Measurements from ENCODE around the gene C1orf232. TPM values are rescaled to one million over a fixed set of nuclear protein-coding genes. Genes with fewer than 3 reads are reported as not detected.

C1orf232 gene
- total RNA-seq, 2 experiments from 2014 or later: not detected

DNA sequence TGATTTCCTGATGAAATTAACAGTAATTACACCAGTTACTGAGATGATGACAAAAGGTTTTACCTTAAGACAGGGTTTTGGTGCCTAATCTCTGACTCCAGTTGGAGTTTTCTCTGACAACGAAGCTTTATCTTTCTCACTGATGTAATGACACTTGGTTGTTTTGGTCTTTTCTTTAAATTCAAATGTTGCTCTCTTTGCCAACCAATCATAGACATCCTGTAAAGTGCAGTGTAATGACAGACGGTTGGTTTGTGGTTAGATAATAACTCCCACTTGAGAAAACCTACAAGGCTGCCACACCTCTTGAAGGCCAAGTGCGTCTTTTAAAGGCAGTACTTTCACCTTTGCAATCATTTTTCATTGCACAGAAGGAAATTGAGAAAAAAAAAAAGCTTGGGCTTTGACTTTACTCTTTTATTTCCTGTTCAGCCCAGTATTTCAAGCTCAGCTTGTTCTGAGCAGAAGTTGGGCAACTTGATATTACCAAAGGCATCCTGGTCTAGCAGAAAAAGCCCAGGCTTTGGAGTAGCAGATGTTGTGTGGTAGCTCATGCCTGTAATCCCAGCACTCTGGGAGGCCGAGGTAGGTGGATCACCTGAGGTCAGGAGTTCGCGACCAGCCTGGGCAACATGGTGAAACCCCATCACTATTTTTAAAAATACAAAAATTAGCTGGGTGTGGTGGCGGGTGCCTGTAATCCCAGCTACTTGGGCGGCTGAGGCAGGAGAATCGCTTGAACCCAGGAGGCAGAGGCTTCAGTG, 42.3 kb downstream of the C1orf232 start:
- CTCF ChIA-PET: interaction anchor here (1.0 to 8.6 kb wide), 13 partner anchors 14 to 158 kb away, joined by 3 to 102 read pairs (median 6); partner anchors contain the start of genes CEP85, PDIK1L and ZNF593
- peaks cover 74% of the 10 kb centered on the region for H3K4me1 Mint-ChIP-seq
- POLR2A ChIA-PET: interaction anchor here (0.6 to 11.7 kb wide), 41 partner anchors 9 to 1624 kb away, joined by 3 to 318 read pairs (median 4); partner anchors contain the start of genes CEP85, DHDDS, HMGN2 and PAFAH2
- peaks cover 45% of the 10 kb centered on the region for H3K36me3 Mint-ChIP-seq (ENCODE audit: low read depth)
- peak overlapping the region; percentile 81 for H3K27ac Mint-ChIP-seq
- peak; percentile 69 for DNase-seq
- H3K27me3 Mint-ChIP-seq: peaks cover 3% of the 10 kb centered on the region
- H3K4me3 Mint-ChIP-seq: peak overlapping the region; percentile 73
- no peaks in the 10 kb centered on the region for H3K9me3 Mint-ChIP-seq

GRCh38 chr1:26125946-26126320, 42.8 kb downstream of the C1orf232 start:
- Mint-ChIP-seq H3K4me3 (peak overlapping the region; percentile 73), H3K36me3 (ENCODE audit: low read depth) (peaks cover 45% of the 10 kb centered on the region), H3K9me3 (no peaks in the 10 kb centered on the region), H3K27ac (peak overlapping the region; percentile 81), H3K4me1 (peaks cover 69% of the 10 kb centered on the region), H3K27me3 (peaks cover 3% of the 10 kb centered on the region)
- DNase-seq: no peak
- CTCF ChIA-PET: interaction anchor here (1.0 to 8.6 kb wide), 9 partner anchors 14 to 159 kb away, joined by 3 to 102 read pairs (median 7); partner anchors contain the start of genes CEP85 and PDIK1L
- POLR2A ChIA-PET: interaction anchor here (0.7 to 11.7 kb wide), 28 partner anchors 8 to 1624 kb away, joined by 3 to 318 read pairs (median 6); partner anchors contain the start of genes CEP85, HMGN2, PAFAH2 and PDIK1L

DNA sequence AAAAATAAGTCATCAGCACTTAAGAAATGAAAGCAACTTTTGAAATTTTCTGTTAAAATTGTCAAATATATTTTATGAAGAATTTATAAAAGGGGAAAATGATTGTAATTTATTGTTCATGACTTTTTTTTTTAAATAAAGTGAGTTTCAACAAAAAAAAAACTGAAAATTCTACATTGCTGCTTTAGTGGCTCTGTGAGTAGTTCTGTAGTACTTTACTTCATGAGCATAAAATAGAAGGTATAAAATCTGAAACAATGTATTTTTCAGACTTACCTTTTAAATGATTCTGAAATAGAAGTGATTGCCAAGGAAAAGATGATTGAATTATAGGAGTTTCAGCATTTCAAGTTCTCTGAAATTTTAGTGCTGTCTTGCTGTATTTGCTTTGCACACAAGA, 43.4 kb downstream of the C1orf232 start:
- peaks cover 71% of the 10 kb centered on the region for H3K4me1 Mint-ChIP-seq
- H3K4me3 Mint-ChIP-seq: peak overlapping the region; percentile 73
- H3K9me3 Mint-ChIP-seq: no peaks in the 10 kb centered on the region
- H3K27me3 Mint-ChIP-seq: peaks cover 3% of the 10 kb centered on the region
- CTCF ChIA-PET: interaction anchor here (0.6 to 8.6 kb wide), 6 partner anchors 13 to 135 kb away, joined by 3 to 102 read pairs (median 18); partner anchors contain the start of genes CEP85 and PDIK1L
- POLR2A ChIA-PET: interaction anchor here (0.7 to 11.7 kb wide), 17 partner anchors 14 to 347 kb away, joined by 3 to 318 read pairs (median 6); partner anchors contain the start of genes CEP85, HMGN2, PAFAH2 and PDIK1L
- peaks cover 47% of the 10 kb centered on the region for H3K36me3 Mint-ChIP-seq (ENCODE audit: low read depth)
- H3K27ac Mint-ChIP-seq: peak overlapping the region; percentile 81
- DNase-seq: no peak

DNA sequence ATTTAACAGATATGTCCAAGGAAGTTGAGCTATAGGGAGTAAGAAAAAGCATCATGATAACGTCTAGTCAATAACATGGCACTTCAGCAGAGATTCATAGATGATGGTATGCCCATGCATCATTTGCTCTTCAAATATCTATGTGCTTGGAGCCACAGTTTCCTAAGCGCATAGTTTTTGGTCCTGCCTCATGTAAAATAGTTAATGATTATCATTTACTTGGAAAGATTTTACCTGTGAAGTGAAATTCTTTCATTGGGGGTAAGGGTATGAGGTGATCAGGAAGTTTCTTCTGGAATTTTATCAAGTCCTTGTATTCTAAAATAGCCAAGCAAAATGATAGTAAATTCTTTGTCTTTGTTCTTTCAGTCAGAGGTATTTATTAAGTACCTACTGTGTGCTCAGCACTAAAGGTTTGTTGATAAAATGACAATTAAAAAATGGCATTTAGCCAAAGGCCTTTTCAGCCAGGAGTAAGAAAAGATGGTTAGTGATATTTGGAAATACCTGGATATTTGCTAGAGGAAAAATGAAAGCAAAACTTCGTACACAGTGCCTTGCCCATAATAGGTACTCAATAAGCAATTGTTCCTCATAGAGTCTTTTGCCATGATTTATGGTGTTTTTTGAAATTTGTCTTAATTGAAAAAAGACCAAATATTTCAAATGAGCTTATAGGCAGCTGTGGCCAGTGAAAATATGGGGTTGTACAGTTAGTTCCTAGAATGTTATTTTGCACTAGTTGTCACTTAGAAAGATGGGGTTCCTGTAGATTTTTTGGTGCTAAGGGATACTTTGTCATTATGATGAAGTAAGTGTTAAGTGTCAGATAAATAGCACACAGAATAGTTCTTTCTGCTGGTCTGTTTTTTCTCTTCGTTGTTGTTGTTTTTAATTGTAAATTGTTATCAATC, 44.1 kb downstream of the C1orf232 start:
- Mint-ChIP-seq H3K9me3 (no peaks in the 10 kb centered on the region), H3K36me3 (ENCODE audit: low read depth) (peaks cover 53% of the 10 kb centered on the region), H3K4me3 (peak overlapping the region; percentile 49), H3K4me1 (peaks cover 76% of the 10 kb centered on the region), H3K27me3 (peaks cover 3% of the 10 kb centered on the region), H3K27ac (peak overlapping the region; percentile 81)
- POLR2A ChIA-PET: interaction anchor here (0.9 to 11.7 kb wide), 12 partner anchors 13 to 892 kb away, joined by 3 to 318 read pairs (median 3); partner anchors contain the start of genes CEP85, HMGN2, PDIK1L and SH3BGRL3
- CTCF ChIA-PET: interaction anchor here (0.6 to 8.6 kb wide), 12 partner anchors 12 to 292 kb away, joined by 3 to 102 read pairs (median 6); partner anchors contain the start of genes CEP85, PDIK1L and ZNF593
- DNase-seq: no peak

- Mint-ChIP-seq H3K4me1 (peaks cover 80% of the 10 kb centered on the region), H3K27me3 (peaks cover 3% of the 10 kb centered on the region), H3K27ac (peak overlapping the region; percentile 81), H3K9me3 (no peaks in the 10 kb centered on the region), H3K36me3 (ENCODE audit: low read depth) (peaks cover 63% of the 10 kb centered on the region), H3K4me3 (peak overlapping the region; percentile 9)
- ChIA-PET CTCF (interaction anchor here (0.7 to 5.0 kb wide), 17 partner anchors 8 to 575 kb away, joined by 3 to 65 read pairs (median 5); partner anchors contain the start of genes CEP85, PDIK1L and ZNF593), POLR2A (interaction anchor here (0.8 to 11.7 kb wide), 21 partner anchors 8 to 890 kb away, joined by 3 to 318 read pairs (median 3); partner anchors contain the start of genes CEP85, HMGN2, PDIK1L and SH3BGRL3)
- DNase-seq: peak; percentile 29
Observed at GRCh38 chr1:26122988-26123973, 45.5 kb downstream of the C1orf232 start.

DNA sequence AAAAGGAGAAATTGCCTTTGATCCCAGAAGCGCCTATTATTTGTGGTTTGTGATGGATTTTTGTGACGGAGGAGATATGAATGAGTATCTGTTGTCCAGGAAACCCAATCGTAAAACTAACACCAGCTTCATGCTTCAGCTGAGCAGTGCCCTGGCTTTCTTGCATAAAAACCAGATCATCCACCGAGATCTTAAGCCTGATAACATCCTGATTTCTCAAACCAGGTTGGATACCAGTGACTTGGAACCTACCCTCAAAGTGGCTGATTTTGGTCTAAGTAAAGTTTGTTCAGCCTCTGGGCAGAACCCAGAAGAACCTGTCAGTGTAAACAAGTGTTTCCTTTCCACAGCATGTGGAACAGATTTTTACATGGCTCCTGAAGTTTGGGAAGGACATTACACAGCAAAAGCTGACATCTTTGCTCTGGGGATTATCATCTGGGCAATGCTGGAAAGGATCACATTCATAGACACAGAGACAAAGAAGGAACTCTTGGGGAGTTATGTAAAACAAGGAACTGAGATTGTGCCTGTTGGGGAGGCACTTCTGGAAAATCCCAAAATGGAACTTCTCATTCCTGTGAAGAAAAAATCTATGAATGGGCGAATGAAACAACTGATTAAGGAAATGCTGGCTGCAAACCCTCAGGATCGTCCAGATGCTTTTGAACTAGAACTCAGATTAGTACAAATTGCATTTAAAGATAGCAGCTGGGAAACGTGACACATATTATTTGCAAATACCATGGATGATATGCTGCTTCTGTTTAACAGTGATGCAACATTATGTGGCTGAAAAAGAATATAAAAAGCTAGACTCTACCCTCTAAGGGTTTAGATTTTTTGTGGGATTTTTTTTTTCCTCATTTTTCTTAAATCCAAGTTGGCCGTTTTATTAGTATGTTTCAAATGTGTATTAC, 46.6 kb downstream of the C1orf232 start:
- CTCF ChIA-PET: interaction anchor here (1.0 to 5.0 kb wide), 10 partner anchors 10 to 295 kb away, joined by 3 to 65 read pairs (median 6); partner anchors contain the start of genes CEP85 and PDIK1L
- peak overlapping the region; percentile 29 for H3K27ac Mint-ChIP-seq
- H3K4me3 Mint-ChIP-seq: no peak overlapping the region
- H3K9me3 Mint-ChIP-seq: no peaks in the 10 kb centered on the region
- no peak for DNase-seq
- H3K4me1 Mint-ChIP-seq: peaks cover 69% of the 10 kb centered on the region
- peaks cover 62% of the 10 kb centered on the region for H3K36me3 Mint-ChIP-seq (ENCODE audit: low read depth)
- H3K27me3 Mint-ChIP-seq: no peaks in the 10 kb centered on the region
- POLR2A ChIA-PET: interaction anchor here (1.2 to 11.7 kb wide), 4 partner anchors 10 to 256 kb away, joined by 3 to 318 read pairs (median 5); partner anchors contain the start of genes CEP85 and PDIK1L

DNA sequence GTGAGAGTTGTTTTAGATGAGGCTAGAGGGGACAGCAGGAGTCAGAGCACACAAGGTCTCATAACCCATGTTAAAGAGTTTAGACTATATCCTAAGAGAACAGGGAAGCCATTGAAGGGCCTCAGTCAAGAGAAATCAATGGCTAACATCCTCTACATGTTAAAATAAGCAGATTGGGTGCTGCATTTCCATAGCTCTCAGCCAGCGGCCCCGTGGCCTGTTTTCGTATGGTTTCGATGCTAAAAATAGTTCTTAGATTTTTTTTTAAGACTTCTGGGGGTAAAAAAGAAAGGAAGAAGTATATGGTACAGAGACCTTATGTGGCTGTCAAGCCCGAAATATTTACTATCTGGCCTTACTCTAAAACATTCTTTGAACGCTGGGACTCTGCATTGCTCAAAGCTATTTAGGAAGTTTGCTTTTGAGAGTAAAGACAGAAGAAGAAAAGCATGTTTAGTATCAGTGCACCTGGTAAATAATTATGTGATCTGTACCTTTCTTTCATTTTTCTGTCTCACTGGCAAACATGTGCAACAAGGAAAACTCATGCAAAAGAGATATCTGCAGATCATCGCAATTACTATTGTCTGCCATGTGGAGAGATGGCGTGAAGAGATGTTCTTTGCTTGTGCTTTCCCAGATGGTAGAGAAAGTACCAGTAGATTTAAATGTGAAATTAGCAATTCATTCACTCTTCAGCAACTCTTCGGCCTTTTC, 48.7 kb downstream of the C1orf232 start:
- ChIA-PET CTCF (interaction anchor here (1.0 to 5.0 kb wide), 2 partner anchors 7 to 24 kb away, joined by 3 to 65 read pairs; no protein-coding TSS in a partner anchor), POLR2A (interaction anchor here (11.7 kb wide), 1 partner anchor 8 kb away, joined by 318 read pairs; the partner anchor contains the start of gene PDIK1L)
- H3K27ac Mint-ChIP-seq: peak overlapping the region; percentile 52
- no peak for DNase-seq
- peaks cover 61% of the 10 kb centered on the region for H3K36me3 Mint-ChIP-seq (ENCODE audit: low read depth)
- no peaks in the 10 kb centered on the region for H3K27me3 Mint-ChIP-seq
- H3K9me3 Mint-ChIP-seq: no peaks in the 10 kb centered on the region
- H3K4me1 Mint-ChIP-seq: peaks cover 53% of the 10 kb centered on the region
- no peak overlapping the region for H3K4me3 Mint-ChIP-seq

GRCh38 chr1:26114165-26114927, 54.4 kb downstream of the C1orf232 start:
- ChIA-PET CTCF (interaction anchor here (0.5 to 3.6 kb wide), 6 partner anchors 9 to 293 kb away, joined by 3 to 31 read pairs (median 4); no protein-coding TSS in a partner anchor), POLR2A (interaction anchor here (1.0 to 5.4 kb wide), 6 partner anchors 9 to 120 kb away, joined by 3 to 318 read pairs (median 14); partner anchors contain the start of gene CEP85)
- DNase-seq: no peak
- Mint-ChIP-seq H3K36me3 (ENCODE audit: low read depth) (peaks cover 38% of the 10 kb centered on the region), H3K9me3 (no peaks in the 10 kb centered on the region), H3K4me3 (no peak overlapping the region), H3K27ac (no peak overlapping the region), H3K4me1 (peaks cover 45% of the 10 kb centered on the region), H3K27me3 (no peaks in the 10 kb centered on the region)
